ENCODE data around the gene ZNF135.
A peak's percentile ranks its signal among the peaks of the same experiment; 100 is the strongest.

Gene ZNF135

GRCh38 chr19:58096884-58097283 is 37.8 kb downstream of the ZNF135 start:
- no peak for DNase-seq

- no peak for DNase-seq
Observed at GRCh38 chr19:58097349-58097748, 38.3 kb downstream of the ZNF135 start.

- DNase-seq = peak; percentile 97
Observed at GRCh38 chr19:58097781-58098681, 38.9 kb downstream of the ZNF135 start, which contains the start of gene ZSCAN18. ZSCAN18 (minus strand) TSS chr19:58098231; CDS start chr19:58090267, 7,964 bp downstream.

- DNase-seq = no peak
Observed at GRCh38 chr19:58098682-58098998, 39.6 kb downstream of the ZNF135 start.

- no peak for DNase-seq
Observed at GRCh38 chr19:58107778-58108545, 48.9 kb downstream of the ZNF135 start.

- no peak for DNase-seq
Observed at GRCh38 chr19:58108546-58108817, 49.4 kb downstream of the ZNF135 start.

GRCh38 chr19:58117841-58118575 is 58.9 kb downstream of the ZNF135 start:
- DNase-seq = no peak

GRCh38 chr19:58118979-58119733 is 60.1 kb downstream of the ZNF135 start:
- no peak for DNase-seq

Data from activated effector memory CD4-positive, alpha-beta T cell treated with anti-CD3 and anti-CD28 coated beads, Interleukin-2, amount 50 U/mL, for 16 hours (primary cell).